Measurements from ENCODE around the gene SMPDL3B.

- TF ChIP-seq, protein P1, sequence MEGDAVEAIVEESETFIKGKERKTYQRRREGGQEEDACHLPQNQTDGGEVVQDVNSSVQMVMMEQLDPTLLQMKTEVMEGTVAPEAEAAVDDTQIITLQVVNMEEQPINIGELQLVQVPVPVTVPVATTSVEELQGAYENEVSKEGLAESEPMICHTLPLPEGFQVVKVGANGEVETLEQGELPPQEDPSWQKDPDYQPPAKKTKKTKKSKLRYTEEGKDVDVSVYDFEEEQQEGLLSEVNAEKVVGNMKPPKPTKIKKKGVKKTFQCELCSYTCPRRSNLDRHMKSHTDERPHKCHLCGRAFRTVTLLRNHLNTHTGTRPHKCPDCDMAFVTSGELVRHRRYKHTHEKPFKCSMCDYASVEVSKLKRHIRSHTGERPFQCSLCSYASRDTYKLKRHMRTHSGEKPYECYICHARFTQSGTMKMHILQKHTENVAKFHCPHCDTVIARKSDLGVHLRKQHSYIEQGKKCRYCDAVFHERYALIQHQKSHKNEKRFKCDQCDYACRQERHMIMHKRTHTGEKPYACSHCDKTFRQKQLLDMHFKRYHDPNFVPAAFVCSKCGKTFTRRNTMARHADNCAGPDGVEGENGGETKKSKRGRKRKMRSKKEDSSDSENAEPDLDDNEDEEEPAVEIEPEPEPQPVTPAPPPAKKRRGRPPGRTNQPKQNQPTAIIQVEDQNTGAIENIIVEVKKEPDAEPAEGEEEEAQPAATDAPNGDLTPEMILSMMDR (IDR thresholded peaks at IDR 0.05; ENCODE audit: low read depth, low read length, poor library complexity, severe bottlenecking) = no peak
- no peak for TF ChIP-seq EZH2phosphoT487 (IDR thresholded peaks at IDR 0.05; ENCODE audit: borderline replicate concordance, low read length)
Observed at GRCh38 chr1:27999055-27999454, 64.3 kb downstream of the SMPDL3B start.
